Activated CD8-positive, alpha-beta memory T cell treated with anti-CD3 and anti-CD28 coated beads for 48 hours (primary cell): Measurements from ENCODE around the gene C2CD2.
A peak's percentile ranks its signal among the peaks of the same experiment; 100 is the strongest.

ENCODE experiments used
- DNase-seq, 3 experiments: peaks; one replicate each; pipeline ENCODE4 v3.0.0-alpha.2; 2020; ENCODE audit warnings: low read depth in 2 of 3, low spot score in 2 of 3

C2CD2 gene

DNA sequence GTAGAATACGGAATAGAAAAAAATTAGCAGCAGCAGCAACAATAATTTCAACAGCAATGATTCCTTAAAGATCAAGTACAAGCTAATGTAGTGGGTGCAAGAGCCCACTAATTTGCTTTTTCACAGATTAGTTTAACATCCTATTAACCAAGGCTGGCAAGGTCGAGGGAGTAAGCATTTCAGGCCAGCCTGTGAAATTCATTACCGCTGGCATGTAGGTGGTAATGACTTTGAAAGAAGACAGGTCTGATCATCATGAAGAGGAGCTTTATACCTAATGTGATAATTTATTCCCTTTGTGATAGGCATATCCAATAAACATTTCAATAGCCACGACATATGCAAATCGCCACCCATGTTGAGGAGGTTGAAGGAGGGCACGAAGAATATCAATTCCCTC lies 63.5 kb downstream of the C2CD2 start:
- no peak for DNase-seq

DNA sequence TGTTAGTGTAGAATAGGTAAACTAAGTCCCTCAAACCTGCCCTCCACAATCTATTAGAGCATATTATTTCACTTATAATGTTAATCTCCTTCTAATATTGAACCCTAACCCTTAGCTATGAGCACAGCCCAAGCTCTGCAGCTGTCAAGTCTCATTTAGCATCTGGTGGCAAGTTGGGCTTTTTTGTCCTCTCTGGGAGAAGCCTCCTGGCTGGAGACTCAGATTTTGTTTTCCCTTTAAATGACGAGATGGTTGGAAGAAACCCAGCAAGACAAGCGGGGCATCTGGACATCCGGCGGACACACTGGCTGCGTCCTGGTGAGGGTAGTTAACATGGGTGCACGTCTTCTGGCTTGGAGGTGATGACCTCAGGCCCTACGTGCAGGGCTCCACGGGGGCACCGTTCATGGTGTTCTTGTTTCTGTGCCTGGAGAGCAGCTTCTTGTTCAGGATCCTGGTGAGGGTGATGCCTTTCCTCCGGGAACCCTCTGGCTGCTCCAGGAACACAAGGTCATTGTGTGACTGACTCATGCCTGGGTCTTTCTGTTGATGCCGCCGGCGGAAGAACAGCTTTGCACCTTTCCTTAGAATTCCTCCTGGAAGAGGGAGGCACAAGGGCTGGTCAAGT lies 65.0 kb downstream of the C2CD2 start:
- no peak for DNase-seq

DNA sequence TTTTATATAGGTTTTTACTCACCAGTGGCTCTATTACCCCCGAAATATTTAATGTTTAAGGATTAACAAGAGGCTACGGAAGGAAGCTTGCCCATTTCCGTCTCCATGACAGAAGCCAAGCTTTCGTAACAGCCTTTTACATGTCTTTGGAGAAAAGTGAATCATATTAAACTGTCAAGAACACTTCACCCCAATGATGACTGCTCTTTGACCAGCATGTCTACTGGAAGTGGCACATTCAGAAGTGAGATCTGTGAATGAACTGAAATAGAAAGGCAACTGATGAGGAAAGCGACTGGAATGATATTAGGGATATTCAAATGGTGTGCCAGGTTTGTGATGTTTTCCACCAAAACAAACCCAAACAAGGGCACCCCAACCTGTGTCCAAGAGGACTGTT lies 66.2 kb downstream of the C2CD2 start:
- no peak for DNase-seq

DNA sequence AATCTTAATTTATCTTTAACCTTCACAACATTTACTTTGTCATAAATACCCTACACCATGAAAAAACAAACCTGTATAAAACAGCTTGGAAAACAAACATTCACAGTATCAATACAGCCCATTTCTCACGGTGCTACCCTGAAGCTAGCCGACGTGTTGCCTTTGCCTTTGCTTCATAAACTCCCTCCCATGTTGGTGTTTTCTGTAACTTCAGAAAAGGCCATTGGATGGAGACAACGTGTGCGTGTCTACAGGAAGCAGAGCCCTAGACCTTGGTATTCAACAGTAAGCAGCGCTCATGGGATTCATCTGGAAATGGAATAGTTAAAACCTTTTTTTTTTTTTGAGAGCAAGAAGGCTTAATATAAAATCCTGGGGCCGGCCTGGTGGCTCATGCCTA lies 67.5 kb downstream of the C2CD2 start:
- no peak for DNase-seq

DNA sequence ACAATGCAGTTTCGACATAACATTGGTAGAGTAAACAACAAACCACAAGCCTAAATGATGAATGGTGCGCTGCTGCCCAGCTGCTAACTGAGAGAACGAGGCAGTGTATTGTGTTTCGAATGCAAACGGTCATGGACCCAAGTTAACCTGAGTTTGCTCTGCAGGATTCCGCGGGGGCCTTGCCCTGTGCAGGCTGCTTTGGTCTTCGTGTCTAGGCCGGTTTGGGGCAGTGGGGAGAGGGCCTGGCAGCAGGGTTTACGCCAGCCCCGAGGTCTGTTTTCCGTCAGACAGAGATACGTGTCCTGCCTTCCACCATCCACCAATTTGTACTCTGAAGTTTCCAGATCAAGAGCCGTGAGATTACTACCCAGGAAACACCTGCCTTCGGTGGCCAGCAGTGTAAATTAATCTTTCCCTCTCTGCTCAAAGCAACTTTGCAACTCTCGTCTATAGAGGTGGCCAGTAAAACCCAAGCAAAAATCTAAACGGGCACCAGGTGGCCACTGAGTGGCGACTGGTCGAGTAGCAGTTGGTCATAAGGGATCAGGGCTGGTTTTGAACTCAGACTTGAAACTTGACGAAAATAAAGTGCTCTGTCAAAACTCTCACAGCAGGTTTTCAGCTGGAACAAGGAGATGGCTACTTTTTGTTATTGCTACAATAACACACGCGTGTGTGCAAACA lies 68.3 kb downstream of the C2CD2 start:
- DNase-seq = no peak

DNA sequence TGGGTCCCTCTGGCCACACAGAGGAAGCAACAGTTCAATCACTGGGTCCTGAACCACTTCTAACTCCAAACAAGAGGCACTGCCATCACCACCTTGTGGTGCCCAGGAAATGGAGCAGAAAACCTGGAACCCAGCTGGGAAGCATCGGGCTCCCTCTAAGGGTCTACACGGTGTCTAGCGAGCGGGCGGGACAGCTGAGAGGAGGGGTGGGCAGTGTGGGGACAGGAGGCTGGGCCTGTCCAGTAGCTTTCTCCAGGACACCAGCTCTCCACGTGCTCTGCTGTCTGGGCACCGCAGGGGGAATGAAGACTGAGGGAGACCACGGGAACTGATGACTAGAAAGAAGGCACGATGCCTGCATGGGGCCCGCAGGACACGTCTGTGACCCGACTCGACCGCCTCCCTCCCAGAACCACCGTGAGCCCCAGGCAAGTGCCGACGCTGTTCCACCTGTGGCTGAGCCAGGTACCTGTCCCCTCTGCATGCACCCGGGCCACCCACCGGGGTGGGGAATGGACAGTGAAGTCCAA lies 69.3 kb downstream of the C2CD2 start:
- no peak for DNase-seq

DNA sequence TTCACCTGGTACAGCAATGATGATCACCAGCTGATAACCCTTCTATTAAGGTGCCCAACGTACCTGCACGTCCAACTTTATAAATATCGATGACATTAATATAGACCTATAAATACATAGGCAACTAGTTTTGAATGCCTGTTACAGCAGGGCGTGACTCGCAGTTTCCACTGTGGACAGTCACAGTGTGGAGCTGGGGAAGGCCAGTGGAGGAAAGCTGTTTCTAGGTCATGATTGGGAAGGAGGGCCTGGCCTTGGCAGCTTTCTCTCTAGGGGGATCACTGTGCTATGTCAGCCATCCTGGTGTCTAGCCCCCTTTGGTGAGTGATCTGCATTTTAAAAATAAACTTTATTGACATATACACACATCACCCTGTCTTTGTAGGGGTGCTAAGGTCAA lies 70.2 kb downstream of the C2CD2 start:
- no peak for DNase-seq

DNA sequence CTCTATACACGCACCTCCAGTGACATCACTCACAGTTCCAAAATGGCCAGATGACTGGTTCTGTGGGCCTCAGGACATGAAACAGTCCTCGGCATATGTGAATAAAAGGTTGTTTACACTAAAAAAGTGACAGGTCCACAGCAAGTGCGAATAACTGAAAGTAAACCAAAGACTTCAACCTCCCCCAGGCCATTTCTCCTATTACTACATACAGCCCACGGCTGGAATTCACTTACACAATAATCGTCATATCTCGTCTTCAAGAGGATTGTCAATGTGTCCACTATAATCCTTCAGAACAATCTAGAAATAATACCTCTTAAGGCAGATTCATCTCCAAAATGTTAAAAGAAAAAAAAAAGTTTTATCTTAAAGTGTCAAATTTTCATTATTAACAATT lies 72.8 kb downstream of the C2CD2 start:
- DNase-seq = no peak

DNA sequence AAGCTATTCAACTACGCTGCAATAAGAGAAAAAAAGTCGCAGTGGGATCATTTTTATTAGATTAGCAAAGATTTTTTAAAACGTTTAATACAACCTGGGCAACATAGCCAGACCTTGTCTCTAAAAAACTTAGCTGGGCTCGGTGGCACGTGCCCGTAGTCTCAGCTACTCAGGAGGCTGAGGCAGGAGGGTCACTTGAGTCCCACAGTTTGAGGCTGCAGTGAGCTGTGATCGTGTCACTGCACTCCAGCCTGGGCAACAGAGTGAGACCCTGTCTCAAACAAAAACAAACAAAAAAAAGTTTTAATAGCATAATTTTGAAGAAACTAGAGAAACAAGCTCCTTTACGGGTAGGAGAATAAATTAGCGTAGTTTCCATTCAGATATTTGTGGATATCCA lies 73.7 kb downstream of the C2CD2 start:
- no peak for DNase-seq

DNA sequence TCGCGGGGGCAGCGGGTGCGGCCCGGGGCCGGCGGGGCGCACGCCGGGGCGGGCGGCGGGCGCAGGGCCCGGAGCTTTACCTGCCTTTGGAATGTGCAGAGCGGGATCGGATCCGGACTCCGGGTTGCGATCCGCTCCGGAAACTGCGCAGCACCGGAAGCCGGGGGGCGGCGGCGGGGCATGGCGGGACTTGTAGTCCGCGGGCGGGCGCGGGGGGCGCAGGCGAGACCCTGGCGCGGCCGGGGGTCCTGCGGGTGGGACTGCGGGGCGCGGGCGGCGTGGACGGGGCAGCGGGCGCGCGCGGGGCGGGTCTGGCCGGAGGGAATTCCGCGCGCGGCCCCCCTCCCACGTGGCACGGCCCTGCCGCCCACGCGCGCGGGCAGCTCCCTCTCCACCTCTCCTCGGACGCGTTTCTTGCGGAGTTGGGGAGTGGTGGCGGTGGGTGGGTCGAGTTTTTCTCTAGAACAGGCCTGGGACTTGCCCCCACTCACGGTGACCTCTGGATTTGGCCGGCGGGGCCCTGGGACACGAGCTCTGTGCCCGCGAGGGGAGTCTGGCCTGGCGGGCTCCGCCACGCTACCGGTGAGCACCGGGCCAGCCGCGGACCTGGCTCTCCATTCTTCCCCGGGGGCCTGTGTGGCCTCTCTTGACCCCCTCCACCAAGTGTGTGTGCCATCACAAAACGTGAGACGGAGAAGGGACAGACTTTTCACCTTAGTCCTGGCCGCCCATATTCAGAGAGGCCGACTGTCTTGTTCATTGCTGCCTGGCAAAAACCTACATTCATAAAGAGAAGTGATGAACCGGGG lies 74.4 kb downstream of the C2CD2 start, which contains the start of gene PRDM15:
Gene PRDM15 (minus strand): TSS at position 155 of the 809 bp plus-strand sequence. CDS start 18,981 bp downstream, outside the sequence.
- peak; percentile 68 to 82 (median 69) for DNase-seq

DNA sequence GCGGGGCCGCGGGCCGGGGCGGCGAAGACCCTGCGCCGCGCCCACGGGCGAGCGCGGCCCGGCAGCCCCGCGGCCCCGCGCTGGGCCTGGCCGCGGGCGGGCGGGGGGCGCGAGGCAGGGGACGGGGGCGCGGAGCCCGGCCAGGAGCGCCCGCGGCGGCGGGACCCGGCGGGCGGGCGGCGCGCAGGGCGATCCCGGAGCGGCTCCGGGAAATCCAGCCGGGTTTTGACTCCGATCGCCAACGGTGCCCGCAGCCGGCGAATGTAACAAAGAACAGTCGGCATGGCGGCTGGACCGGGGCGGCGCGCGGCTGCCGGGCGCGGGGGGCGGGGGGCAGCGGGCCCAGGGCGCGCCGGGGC lies 75.0 kb downstream of the C2CD2 start:
- peak in 2 of 3 experiments; percentile 46 to 47 for DNase-seq

DNA sequence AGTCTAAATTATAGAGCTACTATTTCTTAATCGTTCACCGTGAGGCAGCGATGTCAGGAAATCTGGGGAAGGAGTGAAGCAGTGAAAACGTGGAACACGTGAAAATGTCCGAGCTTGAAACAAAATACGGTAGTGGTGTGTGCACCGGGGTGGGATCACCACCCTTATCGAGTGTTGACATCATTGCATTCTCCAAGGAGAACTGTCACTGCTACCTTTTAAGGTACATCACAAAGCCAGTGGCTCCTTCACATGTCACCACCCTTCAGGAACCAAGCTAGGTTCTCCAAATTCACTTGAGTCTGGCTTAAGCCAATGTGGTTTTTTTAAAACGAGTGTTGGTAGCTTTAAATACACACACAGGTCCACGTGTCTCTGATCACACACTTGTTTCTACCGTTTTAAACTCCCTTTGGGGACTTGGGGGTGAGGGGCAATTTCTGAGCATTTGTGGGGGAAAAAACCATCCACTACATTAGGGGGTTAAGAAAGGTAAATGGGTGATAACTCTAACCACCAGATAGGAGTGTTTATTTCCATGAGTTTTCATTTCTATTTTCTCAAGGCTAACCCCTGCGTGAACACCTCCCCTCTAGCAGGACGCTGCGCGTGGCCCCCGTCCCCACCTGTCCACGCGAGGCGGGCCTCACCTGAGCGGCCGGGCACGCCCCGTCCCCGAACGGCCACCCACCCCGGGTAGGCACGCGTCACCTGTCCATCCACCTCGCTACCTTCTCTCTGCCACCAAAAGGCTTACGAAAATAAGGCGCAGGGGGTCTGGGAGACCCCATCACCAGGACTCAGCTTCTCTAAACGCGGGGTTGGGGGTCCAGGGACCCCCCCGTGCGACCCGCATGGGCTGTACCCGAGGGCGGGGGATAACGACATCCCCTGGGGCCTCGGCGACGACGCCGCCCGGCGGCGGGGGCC lies 75.7 kb downstream of the C2CD2 start:
- DNase-seq = no peak

DNA sequence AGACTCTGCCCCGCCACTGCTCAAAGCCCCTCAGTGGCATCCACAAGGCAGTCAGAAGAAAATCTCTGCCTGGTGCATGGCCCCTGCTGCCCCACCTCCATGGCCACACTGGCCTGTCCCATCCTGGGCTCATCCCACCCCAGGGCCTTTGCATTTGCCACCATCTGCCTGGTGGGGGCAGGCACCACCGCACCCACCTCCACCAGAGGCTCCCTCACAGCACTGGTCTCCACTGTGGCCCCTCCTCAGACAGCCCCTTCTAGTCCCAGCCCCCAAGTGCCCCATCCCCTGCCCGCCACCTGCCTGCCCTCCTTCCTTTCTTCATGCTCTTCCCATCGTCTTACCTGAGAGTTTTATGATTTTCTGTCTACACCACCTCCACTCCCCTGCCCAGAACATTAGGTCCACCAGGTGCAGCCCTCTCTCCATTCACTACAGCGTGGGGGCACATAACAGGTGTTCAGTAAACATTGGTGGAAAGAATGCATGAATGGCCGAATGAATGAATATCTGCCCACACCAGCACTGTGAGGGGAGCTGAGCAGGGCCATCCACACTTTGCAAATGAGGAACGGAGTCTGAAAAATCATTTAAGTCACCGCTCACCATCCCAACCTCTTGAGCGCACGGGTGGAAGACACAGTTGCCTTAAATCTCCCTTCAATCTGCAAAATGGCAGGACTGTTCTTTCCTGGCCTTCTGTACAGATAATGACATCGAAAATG lies 76.7 kb downstream of the C2CD2 start:
- no peak for DNase-seq

DNA sequence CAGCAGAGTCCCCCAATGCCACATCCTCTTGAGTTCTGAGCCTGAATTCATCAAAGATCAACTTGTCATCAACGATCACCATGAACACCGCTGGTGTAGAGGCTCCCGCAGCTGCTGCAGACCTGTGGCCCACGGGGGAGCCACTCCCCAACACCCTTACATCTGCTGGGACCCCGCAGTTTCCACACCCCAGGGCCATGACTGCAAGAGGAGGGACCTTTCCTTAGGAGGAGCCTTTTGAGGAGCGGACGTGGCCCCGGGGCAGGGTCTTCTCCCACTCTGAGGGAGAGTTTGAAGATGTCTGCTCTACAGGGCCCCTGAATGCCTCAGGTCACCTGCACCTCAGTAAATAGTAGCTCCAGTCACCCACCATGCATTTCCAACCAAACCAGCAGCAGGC lies 77.4 kb downstream of the C2CD2 start:
- DNase-seq = no peak

DNA sequence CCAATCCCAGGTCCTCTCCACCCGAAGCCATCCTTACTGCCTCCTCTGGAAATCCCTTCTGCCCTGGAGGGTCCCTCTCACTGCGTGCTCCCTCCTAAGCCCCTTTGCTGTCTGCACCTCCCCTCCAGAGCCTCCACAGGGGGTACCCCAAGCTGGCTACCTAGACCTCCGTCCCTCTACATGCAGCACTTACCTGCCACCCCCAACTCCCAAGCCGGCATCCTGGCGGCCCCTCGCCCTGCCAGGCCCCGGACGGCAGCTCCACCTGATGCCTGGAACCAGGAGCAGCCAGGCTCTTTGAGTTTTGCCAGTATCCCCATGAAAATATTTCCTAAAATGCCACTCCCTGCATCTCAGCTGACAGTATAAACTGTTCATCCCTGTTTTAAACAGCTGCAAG lies 78.7 kb downstream of the C2CD2 start:
- DNase-seq = no peak

DNA sequence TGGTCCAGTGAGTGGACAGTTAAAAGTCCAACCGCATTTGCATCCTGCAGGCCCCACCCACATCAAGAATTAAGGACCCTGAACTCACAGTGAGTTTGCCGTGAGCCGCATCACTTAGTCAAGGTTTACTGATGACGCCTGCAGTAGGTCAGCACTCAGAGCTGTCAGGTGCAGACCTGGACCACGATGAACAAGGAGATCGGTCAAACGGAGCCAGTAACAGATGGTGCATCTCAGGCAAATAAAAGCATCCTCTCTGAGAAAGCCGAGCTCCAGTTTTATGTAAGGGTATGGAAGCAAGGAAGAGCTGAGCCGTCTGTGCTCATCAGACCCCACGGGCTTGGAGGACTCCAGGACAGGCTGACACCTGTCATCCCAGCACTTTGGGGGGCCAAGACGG lies 79.2 kb downstream of the C2CD2 start:
- DNase-seq = no peak

DNA sequence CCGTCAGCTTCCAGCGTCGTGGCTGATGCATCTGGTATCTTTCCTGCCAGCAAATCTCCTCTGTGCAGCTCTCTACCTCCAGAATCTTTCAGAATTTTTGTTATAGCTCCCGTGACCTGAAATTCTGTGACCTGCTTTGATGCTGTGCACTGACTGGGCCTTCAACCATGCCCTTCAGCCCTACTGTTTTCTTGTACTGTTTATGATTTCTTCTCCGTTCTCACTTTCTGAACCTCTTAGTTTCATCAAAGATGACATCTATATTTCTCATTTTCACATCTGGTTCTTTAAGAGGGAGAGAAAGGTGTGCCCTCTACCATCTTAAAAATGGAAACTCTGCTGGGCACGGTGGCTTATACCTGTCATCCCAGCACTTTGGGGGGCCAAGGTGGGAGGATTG lies 80.4 kb downstream of the C2CD2 start:
- no peak for DNase-seq

DNA sequence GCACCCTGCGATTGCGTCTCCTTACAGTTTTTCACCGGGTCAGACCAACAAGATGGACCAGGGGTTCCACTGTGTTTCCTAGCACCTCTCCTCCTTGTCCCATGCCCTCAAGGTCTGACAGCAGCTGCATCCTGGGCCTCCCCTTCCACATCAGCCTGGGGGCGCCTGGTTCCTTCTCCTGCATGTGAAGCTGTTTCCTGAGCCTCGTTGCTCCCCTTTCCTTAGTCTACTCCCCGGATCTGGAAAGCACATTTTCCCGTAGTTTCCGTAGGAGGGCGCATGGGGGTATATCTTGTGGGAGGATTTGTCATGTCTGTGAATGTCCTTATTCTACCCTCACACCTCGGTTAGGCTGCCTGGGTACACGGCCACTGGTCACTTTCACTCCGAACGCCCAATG lies 80.8 kb downstream of the C2CD2 start:
- no peak for DNase-seq

DNA sequence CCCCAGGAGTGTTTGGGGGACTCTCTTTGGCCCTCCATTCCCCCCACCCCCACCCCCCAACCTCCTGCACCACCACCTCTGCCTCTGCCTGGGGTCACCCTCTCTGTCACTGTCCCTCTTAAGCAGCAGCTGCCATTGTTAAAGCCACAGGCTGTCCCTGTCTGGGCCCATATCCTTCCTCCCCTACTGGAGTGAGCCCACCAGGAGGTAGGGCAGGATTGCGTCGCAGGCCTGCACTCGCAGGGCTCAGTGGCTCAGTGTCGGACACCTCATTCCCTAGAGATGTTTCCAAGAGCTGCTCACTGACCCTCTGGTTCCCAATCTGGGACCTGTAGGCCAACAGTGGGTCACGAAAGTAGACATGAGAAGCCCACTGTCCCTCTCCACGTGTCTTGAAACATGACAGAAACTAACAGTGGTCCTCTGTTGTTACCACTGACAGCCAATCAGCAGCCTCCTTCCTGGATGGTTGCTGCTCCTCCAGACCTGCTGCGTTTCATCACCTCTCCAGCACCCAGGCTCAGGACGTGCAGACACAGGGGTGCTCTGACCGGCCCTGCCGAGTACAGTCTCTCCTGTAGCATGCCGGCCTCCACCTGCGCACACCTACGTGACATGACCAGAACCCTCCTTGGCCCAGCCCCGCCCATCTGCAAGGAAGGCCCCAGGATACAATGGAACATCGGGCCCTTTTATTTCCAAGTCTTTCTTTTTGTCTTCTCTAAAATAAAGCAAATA lies 82.4 kb downstream of the C2CD2 start:
- DNase-seq = no peak

DNA sequence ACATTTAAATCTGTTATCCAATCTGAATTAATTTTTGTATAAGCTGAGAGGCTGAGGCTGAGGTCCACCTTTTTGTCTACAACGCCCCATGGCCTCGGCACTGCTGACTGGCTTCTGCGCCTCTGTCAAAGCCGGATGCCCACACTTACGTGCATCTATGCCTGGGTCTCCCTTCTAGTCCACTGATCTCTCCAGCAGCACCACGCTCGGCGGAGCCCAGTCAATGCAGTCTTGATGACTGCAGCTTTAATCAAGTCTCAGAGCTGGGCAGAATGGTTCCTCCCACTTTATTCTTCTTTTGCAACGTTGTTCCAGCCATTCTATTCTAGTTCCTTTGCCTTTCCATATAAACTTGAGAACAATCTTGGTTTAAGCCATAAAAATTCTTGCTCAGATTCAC lies 84.0 kb downstream of the C2CD2 start:
- DNase-seq = no peak
